ENCODE measurements around the gene PROB1. TPM values are rescaled to one million over a fixed set of nuclear protein-coding genes. Genes with fewer than 3 reads are reported as not detected.
A peak's percentile ranks its signal among the peaks of the same experiment; 100 is the strongest.

The PROB1 gene
- total and polyA plus RNA-seq, 2 of the 13 experiments (the other 11 are each of a cell fraction or from before 2014, with no cell fraction given) = 0.69 to 1.1 TPM

DNA sequence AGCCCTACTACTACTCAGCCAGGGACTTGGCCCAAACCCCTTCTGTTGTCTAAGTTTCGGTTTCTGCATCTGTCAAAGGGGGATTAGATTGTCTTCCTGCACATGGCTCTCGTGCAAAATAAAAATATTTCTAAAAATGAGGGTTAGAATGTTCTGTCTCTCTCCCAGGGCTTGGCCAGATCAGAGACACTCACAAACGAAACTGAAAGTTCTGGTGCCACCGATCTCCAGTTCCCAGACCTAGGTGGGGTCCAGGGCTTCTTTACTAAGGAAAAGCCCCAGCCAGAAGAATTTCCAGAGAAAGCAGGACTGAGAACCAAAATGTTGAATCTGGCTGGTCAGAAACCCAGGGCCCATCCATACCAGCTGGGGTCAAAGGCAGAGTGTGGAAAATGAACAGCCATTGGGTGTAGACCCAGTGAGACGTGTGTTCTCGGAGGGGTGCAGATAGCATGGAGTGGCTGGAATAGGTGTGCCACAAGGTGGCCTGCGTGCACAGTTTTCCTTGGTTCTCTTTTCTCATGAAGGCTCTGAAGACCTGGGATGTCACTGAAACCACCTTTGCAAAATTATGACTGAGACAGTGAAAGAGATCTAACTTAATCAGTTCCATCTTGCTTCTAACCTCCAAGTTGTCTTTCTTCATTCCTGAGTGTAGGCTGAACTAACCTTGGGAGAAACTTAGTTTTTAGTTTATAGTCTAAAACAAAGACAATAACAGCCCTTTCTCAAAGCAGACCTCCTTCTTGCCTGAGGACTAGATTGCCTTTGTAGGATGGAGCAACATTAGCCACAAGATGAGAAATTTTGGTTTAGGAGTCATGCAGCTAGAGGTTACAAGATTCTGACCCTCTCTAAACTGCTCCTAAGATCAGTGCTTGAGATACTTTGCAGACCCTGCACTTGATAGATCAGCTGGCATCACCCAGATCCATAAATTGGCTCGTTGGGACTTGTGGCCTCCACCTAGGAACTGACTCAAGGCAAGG lies 9.5 kb downstream of the PROB1 start (continued):
- TF ChIP-seq CREM (IDR thresholded peaks at IDR 0.05) (peak; percentile 45; the same call in 1 of the 2 replicates), CREM (CRISPR knock-in tag; IDR thresholded peaks at IDR 0.05) (no peak), ZNF652 (CRISPR knock-in tag; IDR thresholded peaks at IDR 0.05; ENCODE audit: borderline replicate concordance, low read depth) (peak; percentile 48; the same call in 1 of the 2 replicates), JARID2 (CRISPR knock-in tag; IDR thresholded peaks at IDR 0.05; ENCODE audit: insufficient replicate concordance) (no peak), KLF16 (CRISPR knock-in tag; IDR thresholded peaks at IDR 0.05) (0 out of 4 replicates have a peak, but pooled peaks of 1 of the 2 experiments have one; percentile 22), SAP130 (CRISPR knock-in tag; IDR thresholded peaks at IDR 0.05; ENCODE audit: low read depth) (peak; percentile 84), PCBP2 (optimal IDR thresholded peaks at IDR 0.05; ENCODE audit: low read depth, low read length, poor library complexity, severe bottlenecking) (no peak), ZFP37 (CRISPR knock-in tag; IDR thresholded peaks at IDR 0.05; ENCODE audit: borderline replicate concordance) (no peak), KAT7 (CRISPR knock-in tag; IDR thresholded peaks at IDR 0.05; ENCODE audit: borderline replicate concordance) (peak; percentile 22; the same call in 1 of the 2 replicates), PAWR (CRISPR knock-in tag; IDR thresholded peaks at IDR 0.05; ENCODE audit: borderline replicate concordance) (no peak), ERF (CRISPR knock-in tag; IDR thresholded peaks at IDR 0.05) (peak; percentile 64), FOXO1 (CRISPR knock-in tag; IDR thresholded peaks at IDR 0.05) (peak; percentile 63; the same call in 1 of the 2 replicates), ASH2L (IDR thresholded peaks at IDR 0.05; ENCODE audit: insufficient read length, low read depth, low read length) (peak; percentile 62), GATAD2A (CRISPR knock-in tag; IDR thresholded peaks at IDR 0.05) (peak; percentile 46; the same call in 1 of the 2 replicates), PHF8 (CRISPR knock-in tag; IDR thresholded peaks at IDR 0.05) (peak; percentile 69)
- TF ChIP-seq, protein P1, sequence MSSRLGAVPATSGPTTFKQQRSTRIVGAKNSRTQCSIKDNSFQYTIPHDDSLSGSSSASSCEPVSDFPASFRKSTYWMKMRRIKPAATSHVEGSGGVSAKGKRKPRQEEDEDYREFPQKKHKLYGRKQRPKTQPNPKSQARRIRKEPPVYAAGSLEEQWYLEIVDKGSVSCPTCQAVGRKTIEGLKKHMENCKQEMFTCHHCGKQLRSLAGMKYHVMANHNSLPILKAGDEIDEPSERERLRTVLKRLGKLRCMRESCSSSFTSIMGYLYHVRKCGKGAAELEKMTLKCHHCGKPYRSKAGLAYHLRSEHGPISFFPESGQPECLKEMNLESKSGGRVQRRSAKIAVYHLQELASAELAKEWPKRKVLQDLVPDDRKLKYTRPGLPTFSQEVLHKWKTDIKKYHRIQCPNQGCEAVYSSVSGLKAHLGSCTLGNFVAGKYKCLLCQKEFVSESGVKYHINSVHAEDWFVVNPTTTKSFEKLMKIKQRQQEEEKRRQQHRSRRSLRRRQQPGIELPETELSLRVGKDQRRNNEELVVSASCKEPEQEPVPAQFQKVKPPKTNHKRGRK (CRISPR knock-in tag; IDR thresholded peaks at IDR 0.05) = no peak
- TF ChIP-seq, protein P2, sequence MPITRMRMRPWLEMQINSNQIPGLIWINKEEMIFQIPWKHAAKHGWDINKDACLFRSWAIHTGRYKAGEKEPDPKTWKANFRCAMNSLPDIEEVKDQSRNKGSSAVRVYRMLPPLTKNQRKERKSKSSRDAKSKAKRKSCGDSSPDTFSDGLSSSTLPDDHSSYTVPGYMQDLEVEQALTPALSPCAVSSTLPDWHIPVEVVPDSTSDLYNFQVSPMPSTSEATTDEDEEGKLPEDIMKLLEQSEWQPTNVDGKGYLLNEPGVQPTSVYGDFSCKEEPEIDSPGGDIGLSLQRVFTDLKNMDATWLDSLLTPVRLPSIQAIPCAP (CRISPR knock-in tag; IDR thresholded peaks at IDR 0.05; ENCODE audit: low read depth) = peak; percentile 87; the same call in 1 of the 2 replicates
- TF ChIP-seq, protein P3, sequence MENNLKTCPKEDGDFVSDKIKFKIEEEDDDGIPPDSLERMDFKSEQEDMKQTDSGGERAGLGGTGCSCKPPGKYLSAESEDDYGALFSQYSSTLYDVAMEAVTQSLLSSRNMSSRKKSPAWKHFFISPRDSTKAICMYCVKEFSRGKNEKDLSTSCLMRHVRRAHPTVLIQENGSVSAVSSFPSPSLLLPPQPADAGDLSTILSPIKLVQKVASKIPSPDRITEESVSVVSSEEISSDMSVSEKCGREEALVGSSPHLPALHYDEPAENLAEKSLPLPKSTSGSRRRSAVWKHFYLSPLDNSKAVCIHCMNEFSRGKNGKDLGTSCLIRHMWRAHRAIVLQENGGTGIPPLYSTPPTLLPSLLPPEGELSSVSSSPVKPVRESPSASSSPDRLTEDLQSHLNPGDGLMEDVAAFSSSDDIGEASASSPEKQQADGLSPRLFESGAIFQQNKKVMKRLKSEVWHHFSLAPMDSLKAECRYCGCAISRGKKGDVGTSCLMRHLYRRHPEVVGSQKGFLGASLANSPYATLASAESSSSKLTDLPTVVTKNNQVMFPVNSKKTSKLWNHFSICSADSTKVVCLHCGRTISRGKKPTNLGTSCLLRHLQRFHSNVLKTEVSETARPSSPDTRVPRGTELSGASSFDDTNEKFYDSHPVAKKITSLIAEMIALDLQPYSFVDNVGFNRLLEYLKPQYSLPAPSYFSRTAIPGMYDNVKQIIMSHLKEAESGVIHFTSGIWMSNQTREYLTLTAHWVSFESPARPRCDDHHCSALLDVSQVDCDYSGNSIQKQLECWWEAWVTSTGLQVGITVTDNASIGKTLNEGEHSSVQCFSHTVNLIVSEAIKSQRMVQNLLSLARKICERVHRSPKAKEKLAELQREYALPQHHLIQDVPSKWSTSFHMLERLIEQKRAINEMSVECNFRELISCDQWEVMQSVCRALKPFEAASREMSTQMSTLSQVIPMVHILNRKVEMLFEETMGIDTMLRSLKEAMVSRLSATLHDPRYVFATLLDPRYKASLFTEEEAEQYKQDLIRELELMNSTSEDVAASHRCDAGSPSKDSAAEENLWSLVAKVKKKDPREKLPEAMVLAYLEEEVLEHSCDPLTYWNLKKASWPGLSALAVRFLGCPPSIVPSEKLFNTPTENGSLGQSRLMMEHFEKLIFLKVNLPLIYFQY (CRISPR knock-in tag; IDR thresholded peaks at IDR 0.05; ENCODE audit: borderline replicate concordance) = peak; percentile 29; the same call in 1 of the 2 replicates
- TF ChIP-seq, protein P4, sequence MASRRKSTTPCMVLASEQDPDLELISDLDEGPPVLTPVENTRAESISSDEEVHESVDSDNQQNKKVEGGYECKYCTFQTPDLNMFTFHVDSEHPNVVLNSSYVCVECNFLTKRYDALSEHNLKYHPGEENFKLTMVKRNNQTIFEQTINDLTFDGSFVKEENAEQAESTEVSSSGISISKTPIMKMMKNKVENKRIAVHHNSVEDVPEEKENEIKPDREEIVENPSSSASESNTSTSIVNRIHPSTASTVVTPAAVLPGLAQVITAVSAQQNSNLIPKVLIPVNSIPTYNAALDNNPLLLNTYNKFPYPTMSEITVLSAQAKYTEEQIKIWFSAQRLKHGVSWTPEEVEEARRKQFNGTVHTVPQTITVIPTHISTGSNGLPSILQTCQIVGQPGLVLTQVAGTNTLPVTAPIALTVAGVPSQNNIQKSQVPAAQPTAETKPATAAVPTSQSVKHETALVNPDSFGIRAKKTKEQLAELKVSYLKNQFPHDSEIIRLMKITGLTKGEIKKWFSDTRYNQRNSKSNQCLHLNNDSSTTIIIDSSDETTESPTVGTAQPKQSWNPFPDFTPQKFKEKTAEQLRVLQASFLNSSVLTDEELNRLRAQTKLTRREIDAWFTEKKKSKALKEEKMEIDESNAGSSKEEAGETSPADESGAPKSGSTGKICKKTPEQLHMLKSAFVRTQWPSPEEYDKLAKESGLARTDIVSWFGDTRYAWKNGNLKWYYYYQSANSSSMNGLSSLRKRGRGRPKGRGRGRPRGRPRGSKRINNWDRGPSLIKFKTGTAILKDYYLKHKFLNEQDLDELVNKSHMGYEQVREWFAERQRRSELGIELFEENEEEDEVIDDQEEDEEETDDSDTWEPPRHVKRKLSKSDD (CRISPR knock-in tag; IDR thresholded peaks at IDR 0.05; ENCODE audit: low read depth) = no peak
